HG03439 (cell line): ENCODE results near the gene TULP3.
"Not testable (repeated sequence)": the region's sequence is repeated elsewhere in the genome, so short reads cannot be mapped to it uniquely, and the experiment has no call there.

Experiments
- ATAC-seq: cut with Tn5 transposase; IDR thresholded peaks from one replicate; pipeline ENCODE4 v1.9.1; 2021; ENCODE audit warnings: mild to moderate bottlenecking, moderate library complexity; ENCODE audit not compliant: unreplicated experiment

The TULP3 gene

GRCh38 chr12:2890388-2891239 is at the start of gene TULP3:
Gene TULP3 (plus strand): TSS chr12:2890891. CDS start chr12:2890948, 57 bp downstream.
- peak; percentile 97 for ATAC-seq

- ATAC-seq = no peak
Observed at GRCh38 chr12:2841056-2841650, 49.5 kb upstream of the TULP3 start.

- ATAC-seq = no peak
Observed at GRCh38 chr12:2842948-2843347, 47.7 kb upstream of the TULP3 start.

- ATAC-seq = no peak
Observed at GRCh38 chr12:2844786-2845185, 45.9 kb upstream of the TULP3 start.

- no peak for ATAC-seq
Observed at GRCh38 chr12:2845280-2845679, 45.4 kb upstream of the TULP3 start.

GRCh38 chr12:2851931-2852330 is 38.8 kb upstream of the TULP3 start:
- ATAC-seq = no peak

GRCh38 chr12:2853626-2854025 is 37.1 kb upstream of the TULP3 start:
- ATAC-seq = no peak

- no peak for ATAC-seq
Observed at GRCh38 chr12:2854669-2855453, 35.8 kb upstream of the TULP3 start.

GRCh38 chr12:2855546-2855945 is 35.1 kb upstream of the TULP3 start:
- no peak for ATAC-seq

- no peak for ATAC-seq
Observed at GRCh38 chr12:2856051-2856450, 34.6 kb upstream of the TULP3 start.

GRCh38 chr12:2857021-2857431 is 33.7 kb upstream of the TULP3 start, which contains the start of gene TEX52:
Gene TEX52 (minus strand): TSS chr12:2857039. CDS start chr12:2857026, 13 bp downstream.
- ATAC-seq = no peak

- ATAC-seq = no peak
Observed at GRCh38 chr12:2857576-2857975, 33.1 kb upstream of the TULP3 start.

- ATAC-seq = no peak
Observed at GRCh38 chr12:2858334-2858733, 32.4 kb upstream of the TULP3 start.

- no peak for ATAC-seq
Observed at GRCh38 chr12:2858944-2859421, 31.7 kb upstream of the TULP3 start.

- no peak for ATAC-seq
Observed at GRCh38 chr12:2860170-2860569, 30.5 kb upstream of the TULP3 start.

GRCh38 chr12:2862876-2863275 is 27.8 kb upstream of the TULP3 start:
- ATAC-seq = no peak

- not testable (repeated sequence) for ATAC-seq
Observed at GRCh38 chr12:2863402-2863801, 27.3 kb upstream of the TULP3 start.

GRCh38 chr12:2864198-2864597 is 26.5 kb upstream of the TULP3 start:
- no peak for ATAC-seq

GRCh38 chr12:2868986-2869632 is 21.6 kb upstream of the TULP3 start:
- ATAC-seq = not testable (repeated sequence)

- peak; percentile 28 for ATAC-seq
Observed at GRCh38 chr12:2876431-2877046, 14.2 kb upstream of the TULP3 start.
